Stimulated activated CD4-positive, alpha-beta T cell treated with anti-CD3 and anti-CD28 coated beads, Interleukin-1b, Interleukin-23, amount 100 ng/mL, for 48 hours (primary cell): ENCODE results near the gene CCS.
A peak's percentile ranks its signal among the peaks of the same experiment; 100 is the strongest.
"Not testable (repeated sequence)": the region's sequence is repeated elsewhere in the genome, so short reads cannot be mapped to it uniquely, and the experiment has no call there.

Source experiments
- DNase-seq: peaks from one replicate; pipeline ENCODE4 v3.0.0-alpha.2; 2020

The CCS gene

DNA sequence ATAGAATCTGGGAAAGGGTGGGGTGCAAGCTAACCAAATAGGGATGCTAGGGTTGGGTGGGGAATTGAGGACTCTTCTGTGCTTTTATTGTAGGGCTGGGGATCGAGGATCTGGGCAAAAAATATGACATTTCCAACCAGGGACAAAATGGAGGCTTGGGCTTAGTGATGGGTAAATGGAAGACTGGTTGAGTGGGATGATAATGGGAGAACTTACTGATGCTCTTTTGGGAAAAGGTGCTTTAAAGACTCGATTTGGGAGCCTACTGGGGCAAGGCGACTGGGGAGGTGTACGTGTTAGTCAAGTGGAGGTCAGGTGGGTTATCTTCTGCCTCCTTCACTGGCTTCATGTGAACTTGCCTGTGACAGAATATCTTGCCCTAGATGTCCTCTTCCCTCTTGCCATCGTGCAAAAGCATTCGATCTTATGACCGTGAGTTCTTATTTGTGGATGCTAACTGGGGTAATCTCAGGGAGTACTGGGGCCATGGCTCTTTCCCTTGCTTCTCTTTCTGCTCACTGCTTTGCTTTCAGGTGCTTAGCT, 35.1 kb downstream of the CCS start:
- DNase-seq = no peak

DNA sequence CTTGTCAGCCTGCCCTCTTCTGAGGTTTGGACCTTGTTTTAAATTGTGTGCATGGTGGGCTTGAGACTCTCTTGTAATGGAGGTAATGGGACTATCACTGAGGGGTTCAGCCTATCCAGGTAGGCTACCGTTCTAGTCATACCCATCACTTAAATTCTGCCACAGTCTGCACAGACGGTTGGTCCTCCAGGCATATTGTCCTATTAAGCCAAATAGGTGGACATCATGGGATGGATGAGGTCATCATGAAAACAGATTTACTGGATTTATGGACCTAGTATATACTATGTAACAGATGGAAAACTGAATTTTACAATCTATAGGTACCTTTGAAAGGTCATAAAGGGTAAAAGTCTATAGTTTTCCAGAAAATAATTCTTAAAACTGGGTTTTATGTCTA, 36.4 kb downstream of the CCS start:
- DNase-seq = no peak

DNA sequence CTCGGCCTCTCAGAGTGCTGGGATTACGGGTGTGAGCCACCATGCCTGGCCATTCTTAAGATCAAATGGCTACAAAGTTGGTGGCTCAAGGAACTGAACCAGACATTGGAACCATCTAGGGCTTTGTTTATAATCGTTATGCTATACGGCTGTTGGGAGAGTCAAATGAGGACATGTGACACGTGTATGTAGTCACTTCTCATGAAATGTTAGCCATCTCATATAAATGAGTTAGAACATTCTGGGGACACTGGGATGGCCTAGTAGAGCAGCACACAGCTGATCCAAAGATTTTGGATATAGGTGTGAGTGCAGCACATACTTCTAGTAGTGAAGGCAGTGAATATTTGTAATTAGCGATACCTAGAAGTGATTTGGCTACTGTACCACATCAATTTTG, 38.9 kb downstream of the CCS start:
- DNase-seq = no peak

DNA sequence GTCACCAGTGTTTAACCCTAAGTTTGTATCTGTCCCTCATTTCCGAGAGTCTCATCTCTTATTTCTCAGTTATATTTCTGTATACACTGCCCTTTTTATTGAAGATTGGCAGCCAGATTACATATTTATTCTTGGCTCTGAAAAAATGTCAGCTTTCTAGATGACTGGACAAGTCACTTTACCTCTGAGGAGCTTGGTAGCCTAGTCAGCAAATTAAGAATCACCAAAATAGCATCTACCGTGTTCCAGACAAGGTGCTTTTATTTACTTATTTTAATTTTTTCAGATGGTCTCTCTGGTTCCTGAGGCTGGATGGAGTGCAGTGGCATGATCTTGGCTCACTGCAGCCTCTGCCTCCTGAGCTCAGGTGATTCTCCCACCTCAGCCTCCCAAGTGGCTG, 40.0 kb downstream of the CCS start:
- DNase-seq = no peak

DNA sequence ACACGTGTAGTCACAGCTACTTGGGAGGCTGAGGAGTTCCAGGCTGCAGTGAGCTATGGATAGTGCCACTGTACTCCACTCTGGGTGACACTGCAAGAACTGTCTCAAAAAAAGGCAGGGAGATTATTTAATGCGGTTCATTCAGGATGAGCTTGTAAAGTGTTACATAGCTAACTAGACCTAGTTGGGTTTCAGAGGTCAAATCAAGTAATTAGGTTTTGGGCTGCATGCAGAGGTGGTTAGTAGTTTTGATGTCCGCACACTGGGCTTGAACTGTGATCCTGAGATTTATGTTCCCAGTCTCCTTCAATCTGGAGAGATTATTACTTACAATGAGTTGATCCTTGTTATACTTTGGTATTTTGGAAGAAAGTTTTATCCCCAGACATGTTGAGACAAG, 43.4 kb downstream of the CCS start:
- no peak for DNase-seq

DNA sequence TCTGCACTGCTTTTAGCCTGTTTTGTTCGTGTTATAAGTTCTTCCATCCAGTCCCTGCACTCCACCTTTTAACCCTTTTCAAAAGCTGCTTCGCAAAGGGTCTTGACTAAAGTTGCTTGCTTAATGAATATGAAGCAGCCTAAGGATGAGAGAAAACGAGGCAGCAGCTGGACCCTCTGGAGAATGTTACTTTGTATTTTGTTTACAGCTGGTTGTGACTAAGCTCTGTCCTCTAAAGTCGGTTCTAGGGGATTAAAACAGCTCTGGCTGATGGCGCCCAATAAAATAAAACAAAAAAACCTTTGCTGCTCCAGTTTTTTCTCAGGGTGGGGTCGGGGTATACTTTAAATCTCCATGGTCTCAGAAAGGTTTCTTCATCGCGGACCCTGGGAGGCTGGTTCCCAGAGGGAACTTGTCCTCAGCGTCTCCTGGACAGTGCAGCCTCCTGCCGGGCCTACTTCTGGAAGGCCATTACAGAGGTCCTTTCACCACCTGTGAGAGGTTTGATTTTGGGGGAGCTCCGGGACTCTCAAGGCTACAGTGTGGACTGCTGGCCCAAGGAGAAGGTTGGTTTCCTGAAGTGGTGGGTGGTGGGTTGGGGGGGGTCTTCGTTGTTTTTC, 44.7 kb downstream of the CCS start:
- DNase-seq = no peak

DNA sequence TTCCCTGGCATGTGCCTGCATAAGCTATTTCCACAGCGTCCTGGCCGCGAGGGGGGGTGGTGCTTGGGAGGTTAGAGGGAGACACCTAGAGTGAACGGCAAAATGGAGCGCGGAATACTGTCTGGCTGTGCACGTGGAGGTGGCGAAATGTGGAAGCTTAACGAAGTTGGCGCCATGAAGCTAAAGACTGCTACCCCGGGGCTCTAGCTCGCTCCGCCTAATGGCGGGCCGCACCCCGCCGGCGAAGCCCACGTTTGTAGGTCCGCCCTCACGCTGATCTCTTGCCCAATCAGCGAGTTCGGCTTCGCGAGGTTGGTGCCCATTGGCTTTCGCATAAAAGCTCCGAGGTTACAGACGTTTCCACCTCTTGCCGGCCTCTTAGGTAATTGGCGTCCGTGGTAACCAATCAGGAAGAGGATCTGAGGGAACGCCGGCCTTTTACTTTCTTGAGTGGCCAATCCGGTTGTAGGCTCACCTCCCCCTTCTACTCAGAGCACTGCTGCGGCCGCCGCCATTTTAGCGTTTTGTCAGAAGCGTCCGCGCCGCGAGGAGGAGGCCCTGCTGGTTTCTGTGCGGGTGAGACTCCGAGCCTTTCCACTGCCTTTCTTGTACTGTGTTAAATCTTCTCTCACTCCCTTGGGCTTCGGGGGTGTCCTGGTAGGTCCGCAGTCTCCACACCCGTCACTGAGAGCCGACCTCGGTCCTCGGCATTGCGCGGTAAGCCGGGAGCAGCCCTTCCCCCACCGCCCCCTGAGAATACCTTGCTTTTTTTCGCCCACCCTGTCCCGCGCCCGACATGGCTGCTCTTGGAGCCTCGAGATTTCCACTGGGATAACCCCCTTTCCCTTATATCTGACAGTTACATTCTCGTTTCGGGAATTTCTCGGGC, 45.4 kb downstream of the CCS start, which contains the start of gene RBM4:
RBM4 (plus strand) TSS at position 527 of the 889 bp plus-strand sequence. CDS start 1,009 bp downstream, outside the sequence.
- peak; percentile 98 for DNase-seq

DNA sequence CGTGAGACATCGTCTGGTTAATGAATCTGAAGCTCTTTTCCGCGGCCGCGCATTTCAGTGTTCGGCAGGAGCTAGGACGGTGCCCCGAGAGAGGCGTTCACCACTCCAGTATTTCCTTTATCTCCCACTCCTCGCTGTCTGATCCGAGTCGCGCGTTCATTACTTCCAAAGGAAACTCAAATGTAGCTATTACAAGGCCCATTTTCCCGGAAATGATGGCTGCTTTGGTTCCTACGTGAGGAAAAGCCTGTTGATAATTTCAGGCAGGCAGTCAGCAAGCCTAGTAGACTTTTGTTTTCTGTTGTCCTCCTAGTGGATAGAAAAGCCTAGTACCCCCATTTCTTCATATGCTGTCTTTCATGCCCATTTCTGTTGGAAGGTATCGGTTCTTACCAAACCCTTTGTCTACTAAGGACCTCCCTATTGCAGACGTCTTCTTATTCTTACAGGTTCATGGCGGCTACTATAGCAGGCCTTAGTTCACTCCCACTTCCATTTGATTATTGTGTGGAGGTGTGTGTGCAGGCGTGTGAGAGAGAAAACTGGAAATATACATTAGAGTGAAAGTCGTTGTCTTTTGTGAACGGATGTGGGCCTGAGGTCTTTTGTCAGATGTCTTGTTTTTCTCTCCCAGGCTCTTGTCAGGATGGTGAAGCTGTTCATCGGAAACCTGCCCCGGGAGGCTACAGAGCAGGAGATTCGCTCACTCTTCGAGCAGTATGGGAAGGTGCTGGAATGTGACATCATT, 46.3 kb downstream of the CCS start:
- no peak for DNase-seq

DNA sequence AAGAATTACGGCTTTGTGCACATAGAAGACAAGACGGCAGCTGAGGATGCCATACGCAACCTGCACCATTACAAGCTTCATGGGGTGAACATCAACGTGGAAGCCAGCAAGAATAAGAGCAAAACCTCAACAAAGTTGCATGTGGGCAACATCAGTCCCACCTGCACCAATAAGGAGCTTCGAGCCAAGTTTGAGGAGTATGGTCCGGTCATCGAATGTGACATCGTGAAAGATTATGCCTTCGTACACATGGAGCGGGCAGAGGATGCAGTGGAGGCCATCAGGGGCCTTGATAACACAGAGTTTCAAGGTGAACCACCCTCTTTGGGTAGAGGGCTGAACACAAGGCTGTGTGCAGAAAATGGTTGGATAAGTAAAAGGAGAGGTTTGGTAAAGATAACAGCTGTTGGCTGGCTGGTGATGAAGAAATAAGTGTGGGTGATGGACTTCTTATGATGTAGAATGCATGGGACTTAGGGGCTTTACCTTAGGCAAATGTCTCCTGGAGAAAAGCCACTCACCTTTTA, 46.9 kb downstream of the CCS start:
- DNase-seq = not testable (repeated sequence)

DNA sequence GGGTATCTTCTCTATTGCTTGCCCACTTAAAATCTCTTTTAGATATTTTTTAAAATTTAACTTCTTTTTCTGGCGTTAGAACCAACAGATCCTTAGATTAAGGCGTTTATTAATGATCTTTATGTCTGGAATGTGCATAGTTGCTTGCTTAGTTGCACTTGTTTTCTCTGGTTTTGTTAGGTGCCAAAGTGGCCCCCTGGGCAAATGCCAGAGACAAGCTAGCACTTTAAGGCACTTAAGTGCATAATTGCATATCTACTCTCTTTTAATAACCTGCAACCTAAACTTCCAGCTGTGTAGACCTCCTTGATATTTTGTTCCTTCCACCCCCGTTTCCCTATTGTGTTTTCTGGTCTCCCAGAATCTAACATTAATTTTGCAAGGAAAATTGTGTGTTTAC, 48.8 kb downstream of the CCS start:
- DNase-seq = no peak

DNA sequence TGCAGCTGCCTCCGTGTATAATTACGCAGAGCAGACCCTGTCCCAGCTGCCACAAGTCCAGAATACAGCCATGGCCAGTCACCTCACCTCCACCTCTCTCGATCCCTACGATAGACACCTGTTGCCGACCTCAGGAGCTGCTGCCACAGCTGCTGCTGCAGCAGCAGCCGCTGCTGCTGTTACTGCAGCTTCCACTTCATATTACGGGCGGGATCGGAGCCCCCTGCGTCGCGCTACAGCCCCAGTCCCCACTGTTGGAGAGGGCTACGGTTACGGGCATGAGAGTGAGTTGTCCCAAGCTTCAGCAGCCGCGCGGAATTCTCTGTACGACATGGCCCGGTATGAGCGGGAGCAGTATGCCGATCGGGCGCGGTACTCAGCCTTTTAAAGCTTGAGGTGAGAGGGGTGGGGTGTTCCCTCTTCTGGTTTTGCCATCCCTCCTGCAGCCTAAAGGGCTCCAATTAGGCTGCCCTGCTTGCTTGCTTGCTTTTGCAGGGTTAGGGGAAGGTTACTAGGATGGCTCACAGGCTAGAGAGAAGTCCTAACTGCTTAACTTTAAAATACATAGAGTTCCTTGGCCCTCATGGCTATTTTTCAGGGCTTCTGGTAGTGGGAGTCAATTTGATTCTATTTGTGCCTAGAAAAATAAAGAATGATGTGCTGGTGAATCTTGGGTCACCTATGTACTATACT, 50.9 kb downstream of the CCS start:
- DNase-seq = no peak

DNA sequence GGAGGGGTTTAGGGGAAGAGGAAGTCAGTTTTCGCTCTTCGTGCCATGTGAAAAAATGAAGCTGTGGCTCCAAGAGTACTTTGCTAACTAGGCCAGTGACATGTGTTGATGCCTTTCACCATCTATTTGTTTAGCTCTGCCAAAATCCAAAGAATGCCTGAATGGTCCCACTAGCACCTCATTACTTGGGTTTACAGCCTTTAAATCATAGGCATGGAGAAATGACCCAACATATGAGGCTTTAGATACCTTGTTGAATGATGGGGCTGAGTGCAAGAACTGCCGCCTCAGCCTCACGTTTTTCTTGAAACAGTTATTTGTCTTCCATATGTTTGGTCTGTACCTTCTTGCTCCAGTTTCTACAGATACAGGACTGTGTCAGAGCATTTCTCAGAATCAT, 53.8 kb downstream of the CCS start:
- no peak for DNase-seq

DNA sequence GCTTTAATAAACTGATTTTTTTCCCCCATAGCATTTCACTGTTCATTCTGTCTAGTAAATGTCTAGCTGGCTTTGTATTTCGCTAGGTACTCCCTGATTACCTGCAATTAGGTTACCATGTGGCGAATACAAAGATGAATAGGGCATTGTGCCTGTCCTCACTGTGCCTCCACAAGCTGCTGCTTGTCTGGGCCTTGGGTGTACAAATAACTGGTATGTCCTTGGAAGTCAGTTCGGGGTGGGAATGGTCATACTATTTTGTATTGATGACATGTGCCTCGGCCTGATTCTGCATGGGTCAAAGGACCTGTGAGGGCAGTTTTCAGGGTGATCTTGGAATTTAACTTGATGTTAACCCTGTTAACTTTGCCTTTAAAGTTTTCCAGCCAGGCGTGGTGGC, 56.9 kb downstream of the CCS start:
- DNase-seq = no peak

DNA sequence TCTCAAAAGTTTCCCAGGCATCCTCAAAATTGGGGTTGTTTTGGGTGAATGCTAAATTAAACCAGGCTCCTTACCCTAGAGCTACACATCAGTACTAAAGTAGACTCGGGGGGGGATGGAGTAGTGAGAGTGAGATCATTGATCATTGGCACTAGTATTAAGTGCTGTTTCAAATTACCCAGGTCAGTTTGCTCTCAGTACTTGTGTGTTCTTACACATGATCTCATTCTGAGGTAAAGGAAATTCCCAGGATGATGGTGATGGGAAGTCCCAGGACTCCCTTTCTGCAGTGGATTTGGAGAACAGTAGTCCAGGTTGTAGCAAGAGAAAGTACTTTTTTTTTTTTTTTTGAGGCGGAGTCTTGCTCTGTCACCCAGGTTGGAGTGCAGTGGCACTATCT, 58.0 kb downstream of the CCS start:
- DNase-seq = no peak

DNA sequence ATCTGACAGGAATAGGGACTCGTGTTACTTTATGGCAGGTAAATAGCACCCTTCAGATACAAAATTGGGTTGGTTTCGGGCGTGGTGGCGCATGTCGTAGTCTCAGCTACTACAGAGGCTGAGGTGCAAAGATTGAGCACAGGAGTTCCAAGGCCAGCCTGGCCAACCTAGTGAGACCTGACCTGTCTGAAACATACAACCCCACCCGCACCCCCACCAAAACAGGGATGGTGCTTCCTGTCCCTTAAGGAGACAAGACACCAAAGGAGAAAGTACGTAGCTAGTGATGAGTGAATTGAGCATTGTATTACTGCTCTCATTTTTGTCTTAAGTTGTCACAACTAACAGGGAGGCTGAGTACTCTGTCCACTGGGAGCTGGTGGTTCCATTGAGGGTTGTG, 59.7 kb downstream of the CCS start:
- no peak for DNase-seq

DNA sequence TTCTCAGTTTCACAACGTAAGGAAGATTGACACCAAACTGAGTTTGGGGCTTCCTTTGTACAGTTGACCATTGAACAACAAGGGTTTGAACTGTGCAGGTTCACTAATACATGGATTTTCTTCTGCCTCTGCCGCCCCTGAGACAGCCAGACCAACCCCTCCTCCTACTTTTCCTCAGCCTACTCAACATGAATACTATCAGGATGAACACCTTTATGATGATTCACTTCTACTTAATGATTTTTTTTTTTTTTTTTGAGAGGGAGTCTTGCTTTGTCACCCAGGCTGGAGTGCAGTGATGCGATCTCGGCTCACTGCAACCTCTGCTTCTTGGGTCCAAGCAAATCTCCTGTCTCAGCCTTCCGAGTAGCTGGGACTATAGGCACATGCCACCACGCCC, 60.1 kb downstream of the CCS start:
- DNase-seq = no peak
